ENCODE results near the gene SLIT3. TPM values are rescaled to one million over a fixed set of nuclear protein-coding genes. Genes with fewer than 3 reads are reported as not detected.

The SLIT3 gene
- total RNA-seq, 2 experiments from 2014 or later = not detected

- H3K27ac Mint-ChIP-seq = no peak overlapping the region
- ChIA-PET CTCF (no interaction called here), POLR2A (no interaction called here)
- DNase-seq = no peak
- no peak overlapping the region for H3K4me3 Mint-ChIP-seq
- no peaks in the 10 kb centered on the region for H3K36me3 Mint-ChIP-seq (ENCODE audit: low read depth)
- H3K9me3 Mint-ChIP-seq = no peaks in the 10 kb centered on the region
- peaks cover 8% of the 10 kb centered on the region for H3K4me1 Mint-ChIP-seq
- peaks cover 8% of the 10 kb centered on the region for H3K27me3 Mint-ChIP-seq
These were observed 504.1 kb downstream of the SLIT3 start for GRCh38 chr5:168796593-168797580.

- ChIA-PET CTCF (no interaction called here), POLR2A (no interaction called here)
- Mint-ChIP-seq H3K36me3 (ENCODE audit: low read depth) (no peaks in the 10 kb centered on the region), H3K9me3 (no peaks in the 10 kb centered on the region), H3K27ac (no peak overlapping the region), H3K27me3 (peaks cover 4% of the 10 kb centered on the region), H3K4me3 (no peak overlapping the region), H3K4me1 (peaks cover 3% of the 10 kb centered on the region)
- no peak for DNase-seq
These were observed 504.9 kb downstream of the SLIT3 start for GRCh38 chr5:168796000-168796399.

- Mint-ChIP-seq H3K4me1 (peaks cover 3% of the 10 kb centered on the region), H3K9me3 (no peaks in the 10 kb centered on the region), H3K36me3 (ENCODE audit: low read depth) (no peaks in the 10 kb centered on the region), H3K27ac (no peak overlapping the region), H3K4me3 (no peak overlapping the region), H3K27me3 (peaks cover 4% of the 10 kb centered on the region)
- CTCF ChIA-PET = interaction anchor here (0.6 kb wide), 1 partner anchor 196 kb away, joined by 5 read pairs; no protein-coding TSS in a partner anchor
- POLR2A ChIA-PET = no interaction called here
- no peak for DNase-seq
These were observed 506.8 kb downstream of the SLIT3 start for GRCh38 chr5:168793841-168794837.

GRCh38 chr5:168792678-168793077 is 508.3 kb downstream of the SLIT3 start:
- Mint-ChIP-seq H3K27me3 (peaks cover 4% of the 10 kb centered on the region), H3K9me3 (no peaks in the 10 kb centered on the region), H3K36me3 (ENCODE audit: low read depth) (no peaks in the 10 kb centered on the region), H3K4me1 (no peaks in the 10 kb centered on the region), H3K27ac (no peak overlapping the region), H3K4me3 (no peak overlapping the region)
- ChIA-PET POLR2A (no interaction called here), CTCF (no interaction called here)
- no peak for DNase-seq

- no peaks in the 10 kb centered on the region for H3K4me1 Mint-ChIP-seq
- no peak for DNase-seq
- H3K27ac Mint-ChIP-seq = no peak overlapping the region
- peaks cover 4% of the 10 kb centered on the region for H3K27me3 Mint-ChIP-seq
- no peaks in the 10 kb centered on the region for H3K9me3 Mint-ChIP-seq
- ChIA-PET POLR2A (no interaction called here), CTCF (no interaction called here)
- H3K36me3 Mint-ChIP-seq (ENCODE audit: low read depth) = no peaks in the 10 kb centered on the region
- H3K4me3 Mint-ChIP-seq = no peak overlapping the region
These were observed 510.2 kb downstream of the SLIT3 start for GRCh38 chr5:168790671-168791250.

DNA sequence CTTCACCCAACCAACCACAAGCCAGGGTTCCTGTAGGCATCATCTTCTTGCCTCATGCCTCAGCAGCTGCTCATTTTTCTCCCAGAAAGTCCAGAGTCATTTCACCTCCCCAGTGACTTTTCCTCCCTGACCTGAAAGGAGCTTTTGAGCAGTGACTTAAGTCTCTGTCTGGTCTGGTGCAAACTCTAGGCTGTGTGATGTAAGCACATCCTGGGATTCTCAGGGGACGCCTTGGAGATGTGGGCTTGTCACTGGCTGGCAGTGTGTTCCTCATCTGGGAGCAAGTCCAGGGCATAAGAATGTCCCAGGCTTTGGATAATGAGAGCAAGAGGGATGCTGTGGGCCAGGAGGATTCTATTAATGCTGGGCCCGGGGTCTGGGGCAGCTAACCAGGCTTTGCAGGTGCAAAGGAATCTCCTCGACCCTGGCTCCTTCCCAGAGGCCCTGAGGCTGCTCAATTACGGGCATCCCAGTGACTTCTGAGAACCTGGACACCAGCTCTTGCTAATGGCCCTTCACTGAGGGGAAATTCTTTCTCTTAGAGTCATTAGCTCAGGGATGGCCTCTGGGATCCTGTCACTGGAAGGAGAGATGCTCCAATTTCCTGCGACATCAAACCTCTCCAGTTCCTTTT is 510.8 kb downstream of the SLIT3 start:
- Mint-ChIP-seq H3K9me3 (no peaks in the 10 kb centered on the region), H3K27me3 (peaks cover 4% of the 10 kb centered on the region), H3K27ac (no peak overlapping the region), H3K4me1 (no peaks in the 10 kb centered on the region), H3K36me3 (ENCODE audit: low read depth) (no peaks in the 10 kb centered on the region), H3K4me3 (no peak overlapping the region)
- ChIA-PET POLR2A (no interaction called here), CTCF (no interaction called here)
- DNase-seq = no peak

- no peak overlapping the region for H3K27ac Mint-ChIP-seq
- DNase-seq = no peak
- ChIA-PET POLR2A (no interaction called here), CTCF (no interaction called here)
- H3K4me3 Mint-ChIP-seq = no peak overlapping the region
- no peaks in the 10 kb centered on the region for H3K27me3 Mint-ChIP-seq
- no peaks in the 10 kb centered on the region for H3K36me3 Mint-ChIP-seq (ENCODE audit: low read depth)
- no peaks in the 10 kb centered on the region for H3K4me1 Mint-ChIP-seq
- H3K9me3 Mint-ChIP-seq = no peaks in the 10 kb centered on the region
These were observed 512.2 kb downstream of the SLIT3 start for GRCh38 chr5:168788786-168789185.

DNA sequence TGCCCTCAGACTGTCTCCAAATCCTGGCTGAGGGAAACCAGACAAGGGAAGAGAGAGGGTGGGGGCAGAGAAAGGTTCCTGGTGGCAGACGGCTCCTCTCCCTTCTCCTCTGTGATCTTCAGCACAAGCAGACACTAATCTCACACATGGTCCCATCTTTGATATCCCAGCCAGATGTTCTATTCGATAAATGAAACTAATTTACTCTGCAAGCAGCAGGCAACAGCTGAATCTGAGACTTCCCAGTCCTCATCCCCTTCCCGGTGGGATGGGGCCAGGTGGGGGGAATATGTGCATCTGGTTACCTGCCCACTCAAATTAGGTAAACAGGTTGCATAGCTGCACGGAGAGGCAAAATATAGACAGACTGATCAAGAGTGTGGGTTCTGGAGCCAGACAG is 512.8 kb downstream of the SLIT3 start:
- Mint-ChIP-seq H3K27me3 (no peaks in the 10 kb centered on the region), H3K4me1 (no peaks in the 10 kb centered on the region), H3K9me3 (no peaks in the 10 kb centered on the region), H3K27ac (no peak overlapping the region), H3K4me3 (no peak overlapping the region), H3K36me3 (ENCODE audit: low read depth) (no peaks in the 10 kb centered on the region)
- ChIA-PET POLR2A (no interaction called here), CTCF (no interaction called here)
- no peak for DNase-seq

- H3K36me3 Mint-ChIP-seq (ENCODE audit: low read depth) = no peaks in the 10 kb centered on the region
- H3K27me3 Mint-ChIP-seq = no peaks in the 10 kb centered on the region
- ChIA-PET CTCF (no interaction called here), POLR2A (no interaction called here)
- no peak overlapping the region for H3K4me3 Mint-ChIP-seq
- no peaks in the 10 kb centered on the region for H3K9me3 Mint-ChIP-seq
- DNase-seq = no peak
- H3K4me1 Mint-ChIP-seq = no peaks in the 10 kb centered on the region
- H3K27ac Mint-ChIP-seq = no peak overlapping the region
These were observed 514.8 kb downstream of the SLIT3 start for GRCh38 chr5:168786147-168786546.

- H3K9me3 Mint-ChIP-seq = no peaks in the 10 kb centered on the region
- ChIA-PET POLR2A (no interaction called here), CTCF (no interaction called here)
- no peak overlapping the region for H3K4me3 Mint-ChIP-seq
- no peaks in the 10 kb centered on the region for H3K36me3 Mint-ChIP-seq (ENCODE audit: low read depth)
- no peak for DNase-seq
- no peaks in the 10 kb centered on the region for H3K4me1 Mint-ChIP-seq
- H3K27me3 Mint-ChIP-seq = no peaks in the 10 kb centered on the region
- H3K27ac Mint-ChIP-seq = no peak overlapping the region
These were observed 516.5 kb downstream of the SLIT3 start for GRCh38 chr5:168784454-168784853.

- Mint-ChIP-seq H3K4me1 (no peaks in the 10 kb centered on the region), H3K27me3 (no peaks in the 10 kb centered on the region), H3K9me3 (no peaks in the 10 kb centered on the region), H3K4me3 (no peak overlapping the region), H3K27ac (no peak overlapping the region), H3K36me3 (ENCODE audit: low read depth) (no peaks in the 10 kb centered on the region)
- POLR2A ChIA-PET = no interaction called here
- CTCF ChIA-PET = no interaction called here
- no peak for DNase-seq
These were observed 518.9 kb downstream of the SLIT3 start for GRCh38 chr5:168781941-168782571.

DNA sequence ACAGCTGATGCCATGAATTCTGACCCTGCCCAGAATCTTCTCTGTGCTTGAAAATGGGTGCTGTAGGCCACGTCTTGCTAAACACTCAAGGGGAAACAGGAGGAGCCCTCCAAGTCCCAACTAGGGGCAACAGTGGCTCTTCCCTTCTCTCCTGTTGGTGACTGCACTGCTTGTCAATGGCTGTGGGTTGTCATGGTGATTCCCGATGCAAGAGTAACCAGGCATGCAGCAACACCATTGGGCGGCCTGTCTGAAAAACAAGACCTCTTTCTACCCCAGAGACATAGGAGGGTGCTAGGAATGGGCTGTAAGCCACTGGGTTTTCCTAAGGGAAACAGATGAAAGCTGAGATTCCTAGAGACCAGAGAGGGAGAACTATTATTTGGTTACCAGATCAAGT is 520.1 kb downstream of the SLIT3 start:
- H3K36me3 Mint-ChIP-seq (ENCODE audit: low read depth) = no peaks in the 10 kb centered on the region
- no peak overlapping the region for H3K27ac Mint-ChIP-seq
- H3K9me3 Mint-ChIP-seq = no peaks in the 10 kb centered on the region
- DNase-seq = no peak
- POLR2A ChIA-PET = no interaction called here
- CTCF ChIA-PET = no interaction called here
- no peaks in the 10 kb centered on the region for H3K4me1 Mint-ChIP-seq
- no peaks in the 10 kb centered on the region for H3K27me3 Mint-ChIP-seq
- H3K4me3 Mint-ChIP-seq = no peak overlapping the region
